GM18507 (cell line): ENCODE results near the gene NGF.

ENCODE experiments used
- DNase-seq: peaks from one replicate; pipeline ENCODE4 v3.0.0; 2011; ENCODE audit warnings: low read depth; ENCODE audit not compliant: insufficient read length; ENCODE audit errors: extremely low spot score
- FAIRE-seq: peaks from 2 replicates; lab custom pipeline; 2011; peaks lifted over from hg19 to GRCh38; lab: Jason Lieb, UNC

Gene NGF

GRCh38 chr1:115251856-115252255 is 86.2 kb downstream of the NGF start:
- DNase-seq = no peak
- no peak for FAIRE-seq

GRCh38 chr1:115251340-115251748 is 86.7 kb downstream of the NGF start:
- FAIRE-seq (no peak), DNase-seq (no peak)

GRCh38 chr1:115246526-115246925 is 91.5 kb downstream of the NGF start:
- DNase-seq = no peak
- no peak for FAIRE-seq

GRCh38 chr1:115245227-115245626 is 92.8 kb downstream of the NGF start:
- DNase-seq = no peak
- FAIRE-seq = no peak

GRCh38 chr1:115242543-115242942 is 95.5 kb downstream of the NGF start:
- FAIRE-seq (no peak), DNase-seq (no peak)

GRCh38 chr1:115241309-115241708 is 96.7 kb downstream of the NGF start:
- FAIRE-seq = no peak
- no peak for DNase-seq

- FAIRE-seq = no peak
- DNase-seq = no peak
These were observed 97.8 kb downstream of the NGF start for GRCh38 chr1:115240297-115240696.

GRCh38 chr1:115239426-115239825 is 98.6 kb downstream of the NGF start:
- no peak for FAIRE-seq
- DNase-seq = no peak

- no peak for DNase-seq
- FAIRE-seq = no peak
These were observed 99.0 kb downstream of the NGF start for GRCh38 chr1:115239148-115239422.

- no peak for FAIRE-seq
- no peak for DNase-seq
These were observed 99.5 kb downstream of the NGF start for GRCh38 chr1:115238336-115239147.

- DNase-seq (no peak), FAIRE-seq (no peak)
These were observed 100.5 kb downstream of the NGF start for GRCh38 chr1:115237507-115237906.

- DNase-seq (no peak), FAIRE-seq (no peak)
These were observed 101.0 kb downstream of the NGF start for GRCh38 chr1:115237023-115237422.
